Ascending aorta (tissue), 2 donors: ENCODE results near the gene APOA4. TPM values are rescaled to one million over a fixed set of nuclear protein-coding genes. Genes with fewer than 3 reads are reported as not detected.

Experiments used
- DNase-seq, 2 donors: peaks; one replicate each; pipeline ENCODE4 v3.0.0-alpha.2; 2019; ENCODE audit warnings: low spot score in 2 of 2
- H3K27ac ChIP-seq, 2 donors: fragments of 200-600 bp; sonication (generic); one replicate each; pipeline ENCODE4 v1.5.1; 2016 to 2017; ENCODE audit warnings: mild to moderate bottlenecking in 1 of 2
- H3K27me3 ChIP-seq: fragments of 200-600 bp; sonication (generic); one replicate; pipeline ENCODE4 v1.5.1; 2017
- H3K36me3 ChIP-seq, 2 donors: fragments of 200-600 bp; sonication (generic); one replicate each; pipeline ENCODE4 v1.5.1; 2016
- H3K4me1 ChIP-seq, 2 donors: fragments of 200-600 bp; sonication (generic); one replicate each; pipeline ENCODE4 v1.5.1; 2016 to 2017; ENCODE audit warnings: mild to moderate bottlenecking in 1 of 2
- H3K4me3 ChIP-seq, 2 donors: fragments of 200-600 bp; sonication (generic); one replicate each; pipeline ENCODE4 v1.5.1; 2016 to 2017; ENCODE audit warnings: mild to moderate bottlenecking in 1 of 2
- H3K9me3 ChIP-seq, 2 donors: fragments of 200-600 bp; sonication (generic); one replicate each; pipeline ENCODE4 v1.5.1; 2016
- intact Hi-C: fragments of 100-400 bp; cut with DNase I; formaldehyde crosslinking; loops from one replicate; pipeline ENCODE4 v1.15.1; 2023
- total RNA-seq: library from RNA; depleted of rRNA; stranded (reverse); fragments of >200 nt; gene quantifications from one replicate; pipeline ENCODE4 v1.1.0, GENCODE V29; 2016
- TF ChIP-seq, protein P1 (sequence below), 3 experiments: fragments of 200-600 bp in 2 of 3; fragments of 450-650 bp in 1 of 3; sonication (generic) in 2 of 3; IDR thresholded peaks; one replicate each; pipeline ENCODE4 v1.5.1; 2016 to 2019; ENCODE audit warnings: antibody characterized with exemption in 3 of 3, mild to moderate bottlenecking in 1 of 3, moderate library complexity in 1 of 3

The APOA4 gene
- total RNA-seq, 1 donor from 2014 or later: 14.3 TPM

- intact Hi-C loops: no loop called here
- TF ChIP-seq, protein P1, sequence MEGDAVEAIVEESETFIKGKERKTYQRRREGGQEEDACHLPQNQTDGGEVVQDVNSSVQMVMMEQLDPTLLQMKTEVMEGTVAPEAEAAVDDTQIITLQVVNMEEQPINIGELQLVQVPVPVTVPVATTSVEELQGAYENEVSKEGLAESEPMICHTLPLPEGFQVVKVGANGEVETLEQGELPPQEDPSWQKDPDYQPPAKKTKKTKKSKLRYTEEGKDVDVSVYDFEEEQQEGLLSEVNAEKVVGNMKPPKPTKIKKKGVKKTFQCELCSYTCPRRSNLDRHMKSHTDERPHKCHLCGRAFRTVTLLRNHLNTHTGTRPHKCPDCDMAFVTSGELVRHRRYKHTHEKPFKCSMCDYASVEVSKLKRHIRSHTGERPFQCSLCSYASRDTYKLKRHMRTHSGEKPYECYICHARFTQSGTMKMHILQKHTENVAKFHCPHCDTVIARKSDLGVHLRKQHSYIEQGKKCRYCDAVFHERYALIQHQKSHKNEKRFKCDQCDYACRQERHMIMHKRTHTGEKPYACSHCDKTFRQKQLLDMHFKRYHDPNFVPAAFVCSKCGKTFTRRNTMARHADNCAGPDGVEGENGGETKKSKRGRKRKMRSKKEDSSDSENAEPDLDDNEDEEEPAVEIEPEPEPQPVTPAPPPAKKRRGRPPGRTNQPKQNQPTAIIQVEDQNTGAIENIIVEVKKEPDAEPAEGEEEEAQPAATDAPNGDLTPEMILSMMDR (IDR thresholded peaks at IDR 0.05): no peak
- no peaks in the 10 kb centered on the region for H3K27me3 ChIP-seq
These were observed 19.0 kb upstream of the APOA4 start for GRCh38 chr11:116842117-116842516.

DNA sequence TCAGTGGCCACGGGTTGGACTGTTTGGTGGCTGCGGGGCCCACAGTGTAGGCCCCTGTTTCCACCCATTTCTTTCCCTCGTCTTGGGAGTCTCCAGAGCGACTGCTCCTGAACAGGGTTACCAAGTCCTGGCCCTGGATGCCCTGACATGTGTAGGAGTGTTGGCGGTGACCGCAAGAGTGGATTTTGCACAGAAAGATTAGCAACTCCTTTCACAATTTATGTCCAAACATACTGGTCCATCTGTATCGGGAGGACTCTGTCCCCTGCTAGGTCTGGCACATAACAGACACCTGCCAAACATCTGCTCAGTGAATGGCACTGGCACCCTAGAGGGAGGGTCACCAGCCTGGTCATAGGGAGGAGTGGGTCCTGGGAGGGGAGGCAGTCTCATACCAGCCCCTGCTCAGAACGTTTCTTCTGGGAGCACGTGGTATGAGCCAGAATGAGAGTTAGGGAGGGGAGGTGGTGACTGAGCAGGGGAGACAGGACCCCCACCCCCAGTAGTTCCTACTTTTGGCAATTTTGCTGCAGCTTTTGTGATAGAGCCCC lies 17.7 kb upstream of the APOA4 start:
- intact Hi-C loops: no loop called here
- H3K4me3 ChIP-seq: no peak overlapping the region
- no peak overlapping the region for H3K27ac ChIP-seq
- no peak for DNase-seq
- TF ChIP-seq, protein P1 (IDR thresholded peaks at IDR 0.05): no peak
- H3K9me3 ChIP-seq: no peaks in the 10 kb centered on the region
- H3K27me3 ChIP-seq: no peaks in the 10 kb centered on the region
- peaks cover 17 to 25% of the 10 kb centered on the region in 2 donors for H3K36me3 ChIP-seq
- peaks cover under 1 to 4% of the 10 kb centered on the region in 2 donors for H3K4me1 ChIP-seq

More at GRCh38 chr11:116842117-116842516, 19.0 kb upstream of the APOA4 start:
- no peaks in the 10 kb centered on the region for H3K4me1 ChIP-seq
- no peak for DNase-seq
- no peak overlapping the region for H3K4me3 ChIP-seq
- no peak overlapping the region for H3K27ac ChIP-seq
- H3K36me3 ChIP-seq: peaks cover 30 to 38% of the 10 kb centered on the region in 2 donors
- H3K9me3 ChIP-seq: no peaks in the 10 kb centered on the region

DNA sequence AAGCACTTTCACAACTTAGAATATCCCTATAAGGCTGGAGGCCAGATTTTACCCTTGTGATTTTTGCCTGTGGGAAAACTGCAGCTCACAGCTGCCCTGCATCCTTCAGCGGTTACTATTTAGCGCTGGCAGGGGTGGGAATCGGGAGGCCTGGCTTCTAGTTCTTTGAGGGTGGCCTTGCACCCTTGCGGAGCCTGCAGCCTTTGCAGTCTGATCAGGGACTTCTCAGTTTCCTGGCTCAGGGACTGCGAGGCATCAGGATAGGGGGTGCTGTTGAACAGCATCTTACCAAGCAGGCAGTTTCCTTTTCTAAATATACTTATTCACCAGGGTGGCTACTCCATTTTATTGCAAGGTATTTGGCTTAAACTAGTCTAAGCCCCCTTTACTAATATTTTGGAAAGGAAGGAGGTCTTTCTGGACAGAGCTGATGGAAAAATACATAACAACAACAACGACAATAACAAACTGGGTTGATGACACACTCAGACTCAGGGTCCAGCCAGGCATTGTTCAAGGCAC lies 17.2 kb upstream of the APOA4 start:
- intact Hi-C loops: no loop called here
- peaks cover 6 to 8% of the 10 kb centered on the region in 2 donors for H3K4me1 ChIP-seq

DNA sequence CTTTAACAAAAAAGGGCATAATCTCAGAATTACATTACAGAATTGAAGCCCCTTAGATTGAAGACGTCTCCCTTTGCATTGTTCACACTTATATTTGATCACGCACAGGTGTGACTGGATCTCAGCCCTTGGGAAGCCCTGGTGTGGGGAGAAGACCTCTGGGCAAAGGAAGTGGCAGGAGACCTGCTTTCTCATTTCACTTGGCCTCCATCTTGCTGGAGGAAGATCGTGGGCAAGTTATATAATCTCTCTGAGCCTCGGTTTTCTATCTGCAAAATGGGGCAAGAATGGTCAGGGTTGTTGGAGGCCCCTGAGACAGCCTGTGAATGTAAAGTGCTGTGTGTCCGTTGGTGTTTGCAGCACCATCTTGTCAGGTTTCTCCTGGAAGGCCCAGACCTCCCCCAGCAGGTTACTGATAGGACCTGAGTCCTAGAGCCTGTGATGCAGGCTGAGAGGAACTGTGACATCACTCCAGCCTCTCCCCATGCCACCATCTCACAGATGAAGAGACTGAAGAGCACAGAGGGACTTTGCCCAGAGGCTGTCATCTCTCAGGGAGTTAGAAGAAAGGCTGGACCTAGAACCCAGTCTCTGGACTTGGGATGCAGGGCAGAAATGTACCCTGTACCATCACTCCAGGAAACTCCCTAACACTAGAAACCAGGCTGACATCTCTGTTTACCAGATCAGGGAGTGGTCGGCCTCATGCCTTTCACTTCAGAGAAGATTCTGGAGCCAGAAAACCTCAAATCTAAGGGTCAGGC lies 15.4 kb upstream of the APOA4 start:
- intact Hi-C loops: no loop called here
- H3K9me3 ChIP-seq: no peaks in the 10 kb centered on the region
- peaks cover under 1 to 8% of the 10 kb centered on the region in 2 donors for H3K36me3 ChIP-seq
- H3K27ac ChIP-seq: no peak overlapping the region
- TF ChIP-seq, protein P1 (IDR thresholded peaks at IDR 0.05): no peak
- no peak for DNase-seq
- H3K4me3 ChIP-seq: no peak overlapping the region
- H3K4me1 ChIP-seq: peaks cover 11 to 12% of the 10 kb centered on the region in 2 donors
- H3K27me3 ChIP-seq: no peaks in the 10 kb centered on the region

More for the DNA sequence above, 17.2 kb upstream of the APOA4 start:
- Histone ChIP-seq H3K27me3 (no peaks in the 10 kb centered on the region), H3K9me3 (no peaks in the 10 kb centered on the region), H3K27ac (no peak overlapping the region), H3K4me3 (no peak overlapping the region), H3K36me3 (peaks cover 12 to 20% of the 10 kb centered on the region in 2 donors)
- TF ChIP-seq, protein P1 (IDR thresholded peaks at IDR 0.05): no peak
- no peak for DNase-seq

GRCh38 chr11:116837231-116838091 lies 14.4 kb upstream of the APOA4 start, which contains the start of gene APOA1:
APOA1 (minus strand) TSS chr11:116837622; CDS start chr11:116837387, 235 bp downstream.
- Histone ChIP-seq H3K4me1 (peaks cover 11 to 12% of the 10 kb centered on the region in 2 donors), H3K36me3 (no peaks in the 10 kb centered on the region), H3K27me3 (no peaks in the 10 kb centered on the region), H3K4me3 (no peak within 1 kb of the TSS), H3K9me3 (no peaks in the 10 kb centered on the region), H3K27ac (peak within 1 kb of the TSS; percentile 88 to 92)
- no peak for DNase-seq
- TF ChIP-seq, protein P1 (IDR thresholded peaks at IDR 0.05): no peak
- intact Hi-C loops: no loop called here
